Measurements from ENCODE around the gene ASTN2.

- TF ChIP-seq EZH2phosphoT487 (IDR thresholded peaks at IDR 0.05; ENCODE audit: insufficient read depth, low read depth) (no peak), EZH2 (IDR thresholded peaks at IDR 0.05; ENCODE audit: insufficient read depth, poor library complexity, severe bottlenecking) (no peak)
Measured at GRCh38 chr9:117265253-117265652, 149.6 kb downstream of the ASTN2 start.

Measured in GM23248 (cell line).